Fibroblast of lung (primary cell): Measurements from ENCODE around the gene RTN4. TPM values are rescaled to one million over a fixed set of nuclear protein-coding genes. Genes with fewer than 3 reads are reported as not detected.
A peak's percentile ranks its signal among the peaks of the same experiment; 100 is the strongest.
"Not testable (repeated sequence)": the region's sequence is repeated elsewhere in the genome, so short reads cannot be mapped to it uniquely, and the experiment has no call there.

ENCODE experiments used
- DNase-seq, 2 donors: peaks; one replicate each; pipeline versions ENCODE4 v3.0.0 to v3.0.0-alpha.2; 2010; ENCODE audit warnings: low read depth in 2 of 2
- H2AFZ ChIP-seq: 2 replicates; pipeline ENCODE4 v1.5.1; 2012; ENCODE audit warnings: low read length, control low read depth, inconsistent platforms
- H3K27ac ChIP-seq: 2 replicates; pipeline ENCODE4 v1.5.1; 2011; ENCODE audit warnings: low read length, control low read depth; ENCODE audit not compliant: insufficient read depth
- H3K27me3 ChIP-seq: 2 replicates; pipeline ENCODE4 v1.5.1; 2011; ENCODE audit warnings: mild to moderate bottlenecking, low read length; ENCODE audit not compliant: control insufficient read depth, insufficient read depth
- H3K36me3 ChIP-seq: 2 replicates; pipeline ENCODE4 v1.5.1; 2011; ENCODE audit warnings: low read length; ENCODE audit not compliant: control insufficient read depth, insufficient read depth
- H3K4me1 ChIP-seq: 2 replicates; pipeline ENCODE4 v1.5.1; 2011; ENCODE audit warnings: low read length; ENCODE audit not compliant: control insufficient read depth, insufficient read depth; ENCODE audit errors: extremely low read depth
- H3K4me2 ChIP-seq: 2 replicates; pipeline ENCODE4 v1.5.1; 2011; ENCODE audit warnings: low read length, control low read depth; ENCODE audit not compliant: insufficient read depth; ENCODE audit errors: extremely low read depth
- H3K4me3 ChIP-seq, 4 experiments: fragments of 200-600 bp in 1 of 4; sonication (generic) in 1 of 4; replicated peaks in 1 of 4; 2 replicates each; pipeline ENCODE4 v1.5.1; 2011 to 2016; ENCODE audit warnings: low read length in 4 of 4, low read depth in 3 of 4, mild to moderate bottlenecking in 3 of 4, control low read depth in 2 of 4, inconsistent platforms in 1 of 4, mixed read lengths in 1 of 4; ENCODE audit not compliant: insufficient read depth in 1 of 4; ENCODE audit errors: control extremely low read depth in 1 of 4
- H3K79me2 ChIP-seq: 2 replicates; pipeline ENCODE4 v1.5.1; 2012; ENCODE audit warnings: mild to moderate bottlenecking, low read length, inconsistent platforms; ENCODE audit not compliant: control insufficient read depth, insufficient read depth
- H3K9ac ChIP-seq: 2 replicates; pipeline ENCODE4 v1.5.1; 2011; ENCODE audit warnings: mild to moderate bottlenecking, low read length, control low read depth; ENCODE audit not compliant: insufficient read depth
- H3K9me3 ChIP-seq: 2 replicates; pipeline ENCODE4 v1.5.1; 2012; ENCODE audit warnings: low read depth, low read length; ENCODE audit not compliant: control insufficient read depth, insufficient read depth
- H4K20me1 ChIP-seq: 2 replicates; pipeline ENCODE4 v1.5.1; 2011; ENCODE audit warnings: low read length; ENCODE audit not compliant: control insufficient read depth, insufficient read depth; ENCODE audit errors: extremely low read depth
- CTCF ChIP-seq, 2 donors: IDR thresholded peaks in 1 of 2; conservative IDR thresholded peaks in 1 of 2; 1 replicate in 1 of 2; 2 replicates in 1 of 2; pipeline ENCODE4 v1.5.1; 2011 to 2012; ENCODE audit warnings: low read length in 2 of 2, control low read depth in 1 of 2, inconsistent platforms in 1 of 2, low read depth in 1 of 2, mild to moderate bottlenecking in 1 of 2
- EZH2 ChIP-seq: IDR thresholded peaks from 2 replicates; pipeline ENCODE4 v1.5.1; 2012; ENCODE audit warnings: low read length, control low read depth, mild to moderate bottlenecking; ENCODE audit errors: missing control alignments
- polyA plus RNA-seq, 2 donors: library from polyadenylated mRNA; depleted of rRNA in 1 of 2; stranded (reverse) in 1 of 2; unstranded in 1 of 2; fragments of >200 nt; gene quantifications; 2 replicates each; pipeline ENCODE4 v1.2.1, GENCODE V29; 2011 to 2012; ENCODE audit warnings: missing spikeins in 1 of 2
- total RNA-seq: library from RNA; depleted of rRNA; stranded (reverse); fragments of >200 nt; gene quantifications from 2 replicates; pipeline ENCODE4 v1.2.1, GENCODE V29; 2014

The RTN4 gene
- total and polyA plus RNA-seq, 2 donors (not counting 1 experiment from before 2014, with no cell fraction given), result 560 to 1,326 TPM

- no peaks in the 10 kb centered on the region for H4K20me1 ChIP-seq
- no peaks in the 10 kb centered on the region for H3K36me3 ChIP-seq
- H3K4me1 ChIP-seq, result peaks cover 17% of the 10 kb centered on the region
- no peak overlapping the region for H3K4me3 ChIP-seq
- H3K27ac ChIP-seq, result no peak overlapping the region
- peak; percentile 61 to 91 for DNase-seq
- TF ChIP-seq CTCF (conservative IDR thresholded peaks at IDR 0.05 in 1 of 2, IDR thresholded peaks at IDR 0.05 in 1 of 2; ENCODE audit: low read depth in 1 of 2, low read length in 2 of 2) (no peak), EZH2 (no peak)
- H3K4me2 ChIP-seq, result no peak overlapping the region
- H3K9ac ChIP-seq, result no peak overlapping the region
- H3K9me3 ChIP-seq, result no peaks in the 10 kb centered on the region
- no peak overlapping the region for H2AFZ ChIP-seq
- H3K27me3 ChIP-seq, result no peaks in the 10 kb centered on the region
- no peaks in the 10 kb centered on the region for H3K79me2 ChIP-seq
Observed at GRCh38 chr2:55093381-55093780, 43.1 kb upstream of the RTN4 start.

- H3K4me2 ChIP-seq, result no peak overlapping the region
- H3K79me2 ChIP-seq, result no peaks in the 10 kb centered on the region
- H2AFZ ChIP-seq, result no peak overlapping the region
- no peaks in the 10 kb centered on the region for H3K9me3 ChIP-seq
- H3K9ac ChIP-seq, result no peak overlapping the region
- H3K27me3 ChIP-seq, result no peaks in the 10 kb centered on the region
- H3K4me3 ChIP-seq, result no peak overlapping the region
- H4K20me1 ChIP-seq, result no peaks in the 10 kb centered on the region
- H3K4me1 ChIP-seq, result peaks cover 17% of the 10 kb centered on the region
- TF ChIP-seq EZH2 (no peak), CTCF (conservative IDR thresholded peaks at IDR 0.05 in 1 of 2, IDR thresholded peaks at IDR 0.05 in 1 of 2; ENCODE audit: low read depth in 1 of 2, low read length in 2 of 2) (no peak)
- H3K36me3 ChIP-seq, result no peaks in the 10 kb centered on the region
- no peak for DNase-seq
- no peak overlapping the region for H3K27ac ChIP-seq
Observed at GRCh38 chr2:55092439-55092838, 42.2 kb upstream of the RTN4 start.

GRCh38 chr2:55091681-55092080 is 41.4 kb upstream of the RTN4 start:
- not testable (repeated sequence) for H3K27me3 ChIP-seq, H3K79me2 ChIP-seq, H3K4me3 ChIP-seq, H3K9me3 ChIP-seq, H4K20me1 ChIP-seq, H3K4me2 ChIP-seq, DNase-seq, H3K27ac ChIP-seq, H3K9ac ChIP-seq, H2AFZ ChIP-seq, H3K36me3 ChIP-seq
- H3K4me1 ChIP-seq, result peaks cover 15% of the 10 kb centered on the region
